ENCODE results near the gene MST1R.
"Not testable (repeated sequence)": the region's sequence is repeated elsewhere in the genome, so short reads cannot be mapped to it uniquely, and the experiment has no call there.

MST1R gene

DNA sequence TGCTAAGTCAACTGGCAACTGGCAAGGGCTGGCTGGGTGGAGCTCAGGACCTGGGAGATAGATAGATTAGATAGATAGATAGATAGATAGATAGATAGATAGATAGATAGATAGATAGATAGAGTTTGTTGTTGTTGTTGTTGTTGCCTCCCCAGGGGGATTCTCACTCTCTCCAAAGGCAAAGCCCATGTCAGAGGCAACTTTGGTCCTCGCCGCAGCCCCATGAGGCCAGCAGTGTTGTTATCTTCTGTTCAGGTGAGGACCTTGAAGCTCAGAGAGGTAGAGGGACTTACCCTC lies 7.4 kb upstream of the MST1R start:
- no peak for DNase-seq (ENCODE audit: low spot score)

DNA sequence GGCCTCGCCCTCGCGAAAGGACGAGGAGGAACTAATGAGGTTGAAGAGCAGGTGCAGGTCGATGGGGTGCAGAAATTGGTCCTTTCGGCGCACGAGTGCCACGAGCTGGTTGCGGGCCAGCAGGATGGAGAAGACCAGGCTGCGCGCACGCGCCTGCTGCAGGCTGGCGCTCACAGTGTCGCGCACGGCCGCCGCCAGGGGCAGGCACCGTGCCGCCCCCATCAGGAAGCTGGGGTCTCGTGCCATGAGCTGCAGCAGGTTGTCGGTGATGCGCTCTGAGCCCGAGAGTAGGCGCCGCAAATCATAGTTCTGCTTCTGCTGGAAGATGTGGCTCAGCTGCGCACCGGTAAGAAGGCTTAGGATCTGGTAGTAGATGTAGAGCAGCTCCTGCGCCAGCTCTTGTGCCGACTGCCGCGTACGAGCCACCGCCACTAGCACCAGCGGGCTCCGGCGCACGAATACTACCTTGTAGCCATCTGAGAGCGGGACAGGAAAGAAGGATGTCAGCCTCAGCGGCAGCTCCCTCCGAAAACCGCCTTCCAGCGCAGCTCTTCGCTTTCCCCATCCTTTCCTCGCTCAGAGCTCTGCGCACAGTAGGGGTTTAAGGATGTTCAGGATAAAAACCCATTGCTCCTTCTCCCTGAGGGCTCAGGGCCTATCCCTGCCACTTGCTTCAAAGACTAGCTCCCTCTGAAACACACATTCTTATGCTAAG lies 6.9 kb upstream of the MST1R start:
- no peak for DNase-seq (ENCODE audit: low spot score)

DNA sequence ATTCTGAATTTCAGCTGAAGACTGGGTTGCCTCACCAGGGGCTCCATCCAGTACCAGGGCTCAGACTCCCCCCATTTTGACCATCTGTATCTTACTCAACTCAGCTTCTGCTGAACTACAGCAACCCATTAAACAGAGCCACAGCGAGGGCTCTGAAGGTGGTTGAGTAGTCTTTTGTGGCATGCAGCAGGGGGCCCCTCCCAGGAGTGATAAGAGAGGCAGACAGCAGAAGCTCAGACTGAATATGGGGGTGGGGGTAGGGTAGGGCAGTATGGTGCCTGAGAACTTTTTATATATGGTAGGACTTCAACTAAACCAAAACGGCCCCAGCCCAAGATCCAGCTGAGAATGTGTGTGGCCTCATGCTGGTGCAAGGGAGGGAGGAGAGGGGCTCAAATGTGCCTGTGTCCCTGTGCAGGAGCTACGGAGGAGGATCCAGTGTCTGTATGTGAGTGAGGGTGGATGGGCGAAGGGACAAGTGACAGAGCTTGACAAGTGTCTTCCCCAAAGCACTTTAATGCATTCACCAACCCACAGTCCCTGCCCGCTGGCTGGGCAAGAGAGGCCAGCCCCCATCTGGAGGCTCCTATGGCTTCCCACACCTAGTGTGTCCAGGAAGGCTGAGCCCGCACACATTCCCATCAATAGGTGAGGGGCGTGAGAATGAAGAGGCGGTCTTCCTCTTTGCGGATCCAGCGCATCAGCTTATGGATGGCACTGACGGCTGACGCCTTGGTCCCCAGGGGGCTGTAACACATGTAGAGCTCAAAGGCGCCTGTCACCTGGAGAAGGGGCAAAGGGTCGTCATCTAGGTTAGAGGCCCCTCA lies 4.9 kb upstream of the MST1R start:
- no peak for DNase-seq (ENCODE audit: low spot score)

DNA sequence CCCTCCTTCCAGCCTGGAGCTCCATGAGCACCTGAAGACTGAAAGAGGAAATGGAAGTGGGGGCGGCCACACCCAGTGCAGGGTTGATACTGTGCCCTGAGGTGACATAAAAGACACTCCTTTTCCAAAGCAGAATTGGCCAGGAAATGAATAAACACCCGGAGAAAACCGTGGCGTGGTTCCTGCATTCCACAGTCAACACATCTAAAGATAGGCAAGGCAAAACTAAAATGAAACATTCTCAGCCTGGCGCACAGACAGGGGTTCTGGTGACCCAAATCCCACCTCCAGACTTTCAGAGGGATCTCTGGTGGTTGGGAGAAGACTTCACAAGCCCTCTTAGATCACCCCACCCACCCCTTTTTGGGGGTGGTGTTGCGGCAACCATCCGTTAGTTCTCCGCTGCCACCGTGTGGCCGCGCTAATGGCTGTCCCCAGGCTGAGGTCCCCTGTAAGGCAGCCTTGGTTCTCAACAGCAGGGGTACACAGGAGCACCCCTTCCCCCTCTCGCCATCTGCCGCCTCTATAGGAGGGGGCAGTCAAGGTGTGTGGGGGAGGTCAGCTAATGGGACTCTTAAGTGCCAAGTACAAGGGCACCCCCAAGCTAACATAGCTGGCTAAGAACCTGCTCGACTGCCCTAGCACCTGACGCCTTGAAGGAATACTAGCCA lies 2.5 kb upstream of the MST1R start:
- peak; percentile 63 for DNase-seq (ENCODE audit: low spot score)

DNA sequence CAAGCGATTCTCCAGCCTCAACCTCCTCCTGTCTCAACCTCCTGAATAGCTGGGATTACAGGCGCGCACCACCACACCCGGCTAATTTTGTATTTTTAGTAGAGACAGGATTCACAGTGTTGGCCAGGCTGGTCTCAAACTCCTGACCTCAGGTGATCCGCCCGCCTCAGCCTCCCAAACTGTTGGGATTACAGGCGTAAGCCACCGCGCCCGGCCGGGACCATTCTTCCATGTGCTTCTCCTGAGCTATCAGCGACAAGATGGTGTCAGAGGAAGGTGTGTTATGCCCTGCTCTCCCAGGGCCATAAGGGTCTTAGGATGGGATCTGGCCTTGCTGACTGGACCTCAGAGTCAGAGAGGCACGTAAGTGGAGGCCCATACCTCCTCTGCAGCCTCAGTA lies 775 bp upstream of the MST1R start:
- DNase-seq (ENCODE audit: low spot score), result not testable (repeated sequence)

DNA sequence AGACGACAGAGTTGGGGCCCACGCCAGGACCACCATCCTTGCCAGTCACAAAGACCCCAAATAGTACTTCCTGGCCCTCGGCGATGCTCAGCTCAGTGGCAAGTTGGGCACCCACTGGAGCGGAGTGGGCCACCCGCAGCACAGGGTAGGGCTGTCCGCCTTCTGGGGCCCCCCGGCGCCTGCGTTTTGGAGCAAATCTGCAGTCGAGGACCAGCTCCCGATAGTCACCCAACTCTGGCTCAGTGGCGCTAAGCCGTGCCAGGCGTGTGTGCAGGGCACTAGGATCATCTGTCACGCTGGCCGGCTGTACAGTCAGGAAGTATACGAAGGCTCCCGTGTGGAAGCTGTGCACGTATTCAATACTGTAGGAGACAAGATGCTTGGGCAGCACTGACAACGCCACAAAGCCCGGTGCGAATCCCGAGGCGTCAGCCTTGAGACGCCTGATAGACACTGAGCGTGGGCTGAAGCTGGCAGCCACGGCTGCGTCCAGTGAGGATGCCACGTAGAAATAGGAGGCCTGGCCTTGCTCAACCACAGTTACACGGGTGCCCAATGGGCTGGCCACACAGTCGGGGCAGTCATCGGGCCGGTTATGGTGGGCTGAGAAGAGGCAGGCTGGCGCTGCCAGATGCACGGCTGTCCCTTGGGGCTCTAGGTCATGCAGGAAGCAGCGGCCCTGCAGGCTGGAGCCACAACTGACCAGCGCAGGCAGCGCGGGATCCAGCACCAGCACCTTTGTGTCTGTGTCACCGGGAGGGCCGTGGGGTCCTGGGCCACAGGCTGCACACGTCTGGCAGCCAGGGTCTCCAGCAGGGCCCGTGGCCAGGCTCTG lies 945 bp downstream of the MST1R start:
- peak; percentile 61 for DNase-seq (ENCODE audit: low spot score)

DNA sequence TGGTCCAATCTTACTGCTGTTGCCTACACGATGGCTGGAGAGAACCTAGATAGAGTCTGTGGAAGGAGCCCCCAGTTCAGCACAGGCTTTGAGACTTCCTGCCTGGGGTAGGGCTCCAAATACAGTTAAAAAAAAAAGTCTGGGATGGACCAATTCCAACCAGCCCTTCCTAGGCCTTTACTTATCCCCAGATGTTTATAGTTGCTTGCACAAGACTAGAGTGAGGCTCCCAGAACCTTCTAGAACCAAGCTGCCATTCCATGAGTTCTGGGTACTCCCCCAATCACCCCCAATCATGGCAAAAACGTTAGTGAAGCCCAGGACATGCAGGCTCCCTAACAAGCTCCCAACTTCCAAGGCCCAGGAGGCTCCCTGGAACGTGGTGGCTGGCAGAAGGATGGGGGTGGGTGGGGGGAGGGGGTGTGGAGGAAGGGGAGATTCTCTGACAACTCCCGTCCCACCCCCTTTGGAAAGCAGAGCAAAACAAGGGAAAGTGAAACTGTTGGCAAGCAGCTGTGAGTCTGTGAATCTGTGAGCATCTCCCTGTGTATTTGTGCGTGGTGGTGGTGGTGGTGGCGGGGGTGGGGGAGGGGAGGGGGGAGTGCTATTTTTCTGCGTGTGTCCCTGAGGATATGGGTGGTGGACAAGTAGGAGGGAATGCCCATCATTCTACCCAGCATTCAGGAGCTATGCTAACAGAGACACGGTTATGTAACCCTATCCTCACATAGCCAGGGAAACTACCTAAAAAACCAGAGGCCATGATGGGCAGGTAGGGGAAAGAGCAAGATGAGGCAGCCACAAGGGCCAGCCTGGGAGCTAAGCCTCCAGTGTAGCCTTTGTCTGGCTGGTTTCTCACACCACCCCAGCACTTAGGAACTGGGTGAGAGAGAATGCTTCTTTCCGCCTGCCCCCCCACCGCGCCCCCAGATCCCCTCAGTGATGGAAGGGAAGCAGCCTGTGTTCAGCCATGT lies 2.0 kb downstream of the MST1R start:
- no peak for DNase-seq (ENCODE audit: low spot score)

DNA sequence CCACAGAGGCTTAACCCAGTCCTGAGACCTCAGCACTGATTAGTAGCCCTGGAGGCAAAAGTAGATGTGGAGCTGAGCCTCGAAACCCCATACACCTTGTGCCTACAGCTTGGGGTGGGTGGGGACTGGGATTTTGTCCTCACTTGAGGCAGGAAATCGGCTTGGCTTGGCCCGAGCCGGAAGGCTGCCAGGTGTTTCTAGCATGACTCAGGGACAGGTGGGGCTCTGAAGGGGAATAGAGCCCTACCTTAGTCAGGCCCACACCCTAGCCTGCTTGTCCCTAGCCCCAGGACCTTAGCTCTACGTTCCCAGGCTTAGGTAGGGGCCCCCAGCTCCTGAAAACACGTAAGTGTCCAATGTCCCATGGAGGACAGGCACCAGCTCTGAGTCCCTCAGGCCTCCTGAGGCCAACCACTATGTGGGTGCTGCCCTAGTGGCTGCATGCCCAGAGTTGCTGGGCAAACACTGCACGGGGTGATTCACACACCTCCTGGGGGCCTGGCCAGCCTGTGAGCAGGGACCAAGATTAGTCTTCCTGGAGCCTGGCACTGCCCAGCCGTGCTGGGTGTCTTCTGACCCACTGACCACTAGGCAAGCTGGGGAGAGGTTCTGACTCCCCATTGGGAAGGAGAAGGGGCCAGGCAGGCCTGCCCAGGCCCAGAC lies 3.1 kb downstream of the MST1R start:
- DNase-seq (ENCODE audit: low spot score), result peak; percentile 66

DNA sequence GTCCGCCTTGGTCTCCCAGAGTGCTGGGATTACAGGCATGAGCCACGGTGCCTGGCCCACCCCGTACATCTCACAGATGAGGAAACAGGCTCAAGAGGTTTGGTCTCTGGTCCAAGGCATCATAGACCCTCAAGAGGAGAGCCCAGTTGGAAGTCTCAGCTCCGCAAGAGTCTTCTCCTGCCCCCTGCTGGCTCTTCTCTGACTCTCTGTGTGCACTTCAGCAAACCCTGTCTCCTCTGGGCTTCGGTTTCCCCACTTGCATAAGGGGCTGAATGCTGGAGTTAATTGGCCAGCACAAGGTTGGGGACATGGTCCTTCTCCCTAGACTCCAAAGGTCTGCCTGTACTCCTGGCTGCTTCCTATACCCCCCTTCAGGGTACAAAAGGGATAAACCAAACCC lies 3.9 kb downstream of the MST1R start:
- DNase-seq (ENCODE audit: low spot score), result no peak

DNA sequence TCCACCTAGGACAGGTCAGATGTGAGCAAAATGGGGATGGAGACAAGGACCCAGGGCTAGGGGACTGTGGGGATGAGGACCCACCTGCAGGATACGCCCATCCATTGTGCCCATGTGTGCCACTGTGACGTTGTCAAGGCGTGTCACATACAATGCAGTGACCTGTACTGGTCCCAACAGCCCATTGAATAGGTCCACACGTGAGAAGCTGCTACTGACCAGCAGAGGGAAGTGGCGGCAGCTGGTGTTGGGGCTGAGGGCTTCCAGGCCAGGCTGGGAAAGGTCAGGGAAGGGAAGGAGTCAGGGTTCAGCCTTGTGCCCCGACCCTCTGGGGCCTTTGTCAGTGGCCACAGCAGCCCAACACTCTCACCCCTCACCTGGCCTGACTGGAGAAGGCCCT lies 4.7 kb downstream of the MST1R start:
- no peak for DNase-seq (ENCODE audit: low spot score)

DNA sequence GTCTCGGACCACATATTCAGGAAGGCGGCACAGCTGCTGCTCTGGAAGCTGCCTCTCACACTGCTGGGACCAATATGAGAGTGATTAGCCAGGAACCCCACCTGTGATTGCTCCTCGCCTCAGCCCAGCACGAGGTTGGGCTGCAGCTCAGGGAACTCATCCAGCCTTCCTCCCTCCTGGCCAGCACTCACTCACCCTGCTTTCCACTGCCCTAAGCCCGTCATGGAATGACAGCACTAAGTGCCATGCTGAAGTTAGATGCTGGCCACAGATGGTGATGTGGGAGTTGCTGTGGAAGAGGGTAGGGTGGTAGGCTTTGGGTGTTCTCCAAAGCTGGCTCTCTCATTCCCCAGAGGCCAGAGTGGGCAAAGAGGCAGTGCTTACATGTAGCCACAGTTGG lies 7.3 kb downstream of the MST1R start:
- no peak for DNase-seq (ENCODE audit: low spot score)

DNA sequence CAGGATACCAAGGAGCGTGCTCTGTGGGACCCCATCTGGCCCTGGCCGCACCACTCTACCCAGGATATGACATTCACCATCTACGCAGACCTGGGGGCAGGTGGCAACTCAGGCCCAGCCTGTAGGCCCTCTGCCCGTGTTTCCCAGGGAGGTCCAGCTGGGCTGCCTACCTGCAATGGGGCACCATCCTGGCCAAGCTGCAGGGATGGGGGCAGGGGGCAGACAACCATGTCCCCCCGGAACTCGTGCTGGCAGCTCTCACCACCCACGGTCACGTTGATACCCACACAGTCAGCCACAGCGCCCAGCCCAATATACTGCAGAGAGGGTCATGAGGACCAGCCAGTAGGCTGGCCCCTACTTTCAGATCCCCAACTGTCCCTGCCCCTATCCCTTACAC lies 7.9 kb downstream of the MST1R start:
- DNase-seq (ENCODE audit: low spot score), result no peak

DNA sequence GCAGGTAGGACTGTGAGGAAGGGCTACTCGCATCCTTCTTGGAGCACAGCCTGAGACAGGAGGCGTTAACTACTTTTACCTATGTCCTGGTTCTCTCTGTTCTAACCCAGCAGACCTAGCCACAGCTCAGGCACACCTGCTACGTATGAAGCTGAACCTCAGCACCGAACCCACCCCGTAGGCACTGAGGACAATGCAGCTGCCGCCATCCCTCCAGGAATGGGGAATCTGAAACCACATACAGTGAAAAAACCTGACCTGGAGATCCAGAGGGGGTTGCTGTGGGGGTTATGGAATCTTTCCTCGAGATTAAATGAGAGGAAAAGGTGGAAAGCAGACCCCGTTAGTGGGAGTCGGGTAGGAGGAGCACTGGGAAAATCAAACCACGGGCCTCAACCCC lies 14.4 kb downstream of the MST1R start:
- no peak for DNase-seq (ENCODE audit: low spot score)

DNA sequence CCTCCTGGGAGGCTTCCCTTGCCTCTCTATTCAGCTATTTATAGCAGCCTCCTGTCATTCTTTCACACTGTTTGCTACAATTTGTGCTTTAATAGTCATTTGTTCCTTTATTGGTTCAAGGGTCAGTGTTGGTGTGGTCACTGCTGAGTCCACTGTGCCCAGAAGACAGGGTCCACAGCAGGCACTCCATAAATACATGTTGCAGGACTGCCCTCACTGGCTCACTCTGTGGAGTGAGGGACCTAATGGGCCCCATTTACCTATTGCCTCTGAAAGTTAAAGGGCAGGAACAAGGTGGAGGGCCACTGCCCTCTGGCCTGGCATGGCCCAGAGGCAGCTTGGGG lies 16.8 kb downstream of the MST1R start:
- no peak for DNase-seq (ENCODE audit: low spot score)

DNA sequence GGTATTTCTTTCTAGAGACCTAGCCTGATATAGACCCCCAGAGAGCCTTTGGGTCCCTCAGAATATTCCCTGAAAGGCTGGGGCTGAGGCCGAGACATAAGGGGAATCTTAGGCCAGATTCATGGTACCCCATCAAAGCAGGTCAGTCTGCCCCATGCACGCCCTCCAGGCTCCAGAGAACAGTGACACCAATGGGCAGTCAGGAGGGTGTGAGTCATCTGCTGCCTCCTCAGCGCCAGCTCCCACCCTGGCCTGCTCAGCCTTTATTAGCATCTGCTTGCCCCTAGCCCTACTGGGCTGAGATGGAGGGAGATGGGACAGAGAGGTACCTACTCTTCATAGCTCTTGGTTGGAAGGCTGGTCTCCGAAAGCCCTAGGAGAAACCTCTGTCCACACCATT lies 19.7 kb downstream of the MST1R start:
- DNase-seq (ENCODE audit: low spot score), result peak; percentile 22

DNA sequence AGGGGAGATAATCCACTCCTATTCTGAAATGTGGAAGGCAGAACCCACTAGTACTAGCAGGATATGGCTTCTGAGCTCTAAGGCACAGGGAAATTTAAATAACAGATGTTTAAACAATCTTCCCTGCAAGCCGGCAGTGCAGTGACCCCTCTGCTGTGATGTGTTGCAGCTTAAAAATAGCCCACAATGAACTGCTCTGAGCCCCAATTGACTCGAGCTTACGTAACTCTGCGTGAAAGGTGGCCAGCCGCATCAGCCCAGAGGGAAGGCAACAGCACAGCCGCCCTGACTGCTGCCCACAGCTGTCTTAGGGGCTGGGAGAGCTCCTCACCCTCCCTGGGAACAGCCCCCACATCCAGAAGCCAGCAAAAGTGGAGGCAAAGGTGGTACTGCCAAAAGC lies 21.5 kb downstream of the MST1R start:
- no peak for DNase-seq (ENCODE audit: low spot score)

DNA sequence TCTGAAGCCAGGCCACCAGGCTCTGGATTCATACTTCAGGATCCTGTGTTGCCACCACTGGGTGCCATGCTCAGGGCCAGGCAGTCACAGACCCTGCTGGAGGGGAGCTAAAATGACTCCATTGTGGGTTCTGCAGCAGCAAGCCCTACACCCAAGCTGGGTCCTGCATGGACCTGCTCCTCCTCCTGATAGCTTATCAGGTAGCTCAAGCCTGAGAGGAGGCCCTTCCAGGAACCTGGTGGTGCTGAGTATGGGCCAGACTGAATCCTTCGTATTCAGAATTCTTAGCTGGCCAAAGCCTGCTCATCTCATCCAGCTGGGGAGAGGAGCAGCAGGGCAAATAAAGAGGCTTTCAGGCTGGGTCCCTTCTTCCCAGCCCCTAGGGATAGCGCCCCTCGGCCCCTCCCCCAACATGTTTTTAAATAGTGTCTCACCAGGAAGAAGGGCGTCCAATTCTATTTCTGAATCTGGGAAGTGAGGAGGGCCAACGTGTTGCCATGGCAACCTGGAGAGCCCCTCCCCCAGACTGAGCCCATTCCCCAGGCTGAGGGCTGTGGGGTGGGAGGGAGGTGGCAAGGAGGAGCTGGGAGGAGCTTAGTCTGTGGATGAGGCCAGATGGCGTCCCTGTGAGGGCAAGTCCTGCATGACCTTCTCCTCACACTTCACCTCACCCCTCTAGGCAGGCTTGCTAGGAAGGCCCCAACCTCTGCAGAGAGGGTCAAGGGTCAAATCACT lies 22.9 kb downstream of the MST1R start:
- no peak for DNase-seq (ENCODE audit: low spot score)

DNA sequence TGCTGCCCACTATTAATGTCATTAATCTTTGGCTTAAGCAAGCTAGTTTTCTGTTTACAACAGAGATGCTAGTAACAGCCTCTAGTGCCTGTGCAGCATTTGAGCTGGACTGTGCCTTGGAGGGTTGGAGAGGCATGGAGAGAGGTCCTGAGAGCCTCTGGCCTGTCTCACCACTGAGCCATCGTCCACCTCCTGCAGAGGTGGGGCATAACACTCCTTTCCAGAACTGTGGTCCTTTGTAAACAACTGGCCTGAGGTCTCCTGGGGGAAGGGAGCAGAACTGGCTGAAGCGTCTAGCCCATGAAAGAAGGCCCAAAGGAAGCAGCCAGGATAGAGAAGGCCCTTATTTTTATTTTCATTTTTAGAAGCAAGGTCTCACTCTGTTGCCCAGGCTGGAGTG lies 24.0 kb downstream of the MST1R start:
- no peak for DNase-seq (ENCODE audit: low spot score)

DNA sequence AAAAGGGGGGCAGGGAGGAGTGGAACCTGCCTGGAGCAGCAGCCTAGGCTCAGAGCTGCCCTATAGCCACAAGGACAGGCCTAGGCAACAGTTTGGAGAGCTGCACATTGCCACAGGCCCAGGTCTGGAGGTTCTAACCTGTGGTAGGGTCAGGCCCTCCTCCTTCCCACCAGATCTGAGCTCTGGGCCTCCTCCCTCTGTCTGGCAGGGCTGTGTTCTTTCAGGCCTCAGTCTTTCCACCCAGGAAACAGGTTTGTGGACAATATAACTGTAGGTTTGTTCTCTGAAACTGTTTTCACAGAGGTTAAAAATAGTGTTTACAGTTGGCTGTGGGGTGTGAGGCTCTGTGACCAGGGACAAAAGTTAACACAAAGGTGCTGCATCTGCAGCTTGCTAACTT lies 25.0 kb downstream of the MST1R start:
- no peak for DNase-seq (ENCODE audit: low spot score)

DNA sequence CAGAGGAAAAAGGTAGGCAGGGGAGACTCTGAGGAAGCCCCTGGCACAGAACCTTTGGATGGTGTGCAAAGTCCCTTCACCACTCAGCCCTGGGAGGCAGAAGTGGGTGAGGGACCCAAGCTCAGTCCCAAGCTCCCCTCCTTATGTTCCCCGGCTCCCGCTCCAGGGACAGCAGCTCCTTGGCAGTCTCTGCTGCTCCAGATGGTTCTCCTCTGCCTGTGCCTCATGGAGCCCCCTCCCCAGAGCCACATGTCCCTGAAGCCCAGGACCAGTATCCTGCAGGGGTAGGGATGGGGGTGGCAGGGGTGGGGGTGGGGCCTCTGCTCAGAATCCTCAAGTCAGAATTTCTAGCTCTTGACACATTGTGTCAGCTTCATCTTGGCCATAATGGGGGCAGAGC lies 26.0 kb downstream of the MST1R start:
- DNase-seq (ENCODE audit: low spot score), result no peak
